Measurements from ENCODE around the gene LRRC26. TPM values are rescaled to one million over a fixed set of nuclear protein-coding genes. Genes with fewer than 3 reads are reported as not detected.

LRRC26 gene
- total and polyA plus RNA-seq, 2 of the 13 experiments (the other 11 are each of a cell fraction or from before 2014, with no cell fraction given), result not detected

DNA sequence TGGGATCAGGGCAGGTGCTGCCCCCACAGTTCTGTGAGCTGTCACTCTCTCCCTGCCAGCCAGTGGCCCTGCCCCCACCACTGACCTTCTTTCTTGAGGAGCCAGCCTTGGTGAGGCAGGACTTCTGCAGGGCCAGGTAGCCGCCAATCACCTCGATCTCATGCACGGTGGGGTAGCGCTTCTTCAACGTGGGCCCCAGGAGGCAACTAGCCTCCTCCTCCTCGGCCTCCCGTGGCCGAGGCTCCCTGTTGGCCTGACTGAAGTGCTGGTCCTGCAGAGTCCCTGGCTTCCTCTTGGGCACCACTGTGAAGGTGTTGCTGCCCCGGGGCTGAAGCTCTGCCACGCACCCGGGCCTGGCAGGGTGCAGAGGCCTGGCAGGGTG is 29.0 kb upstream of the LRRC26 start (continued):
- no peak for TF ChIP-seq TSC22D2 (CRISPR knock-in tag; IDR thresholded peaks at IDR 0.05; ENCODE audit: borderline replicate concordance)
- TF ChIP-seq ZNF781 (CRISPR knock-in tag; IDR thresholded peaks at IDR 0.05; ENCODE audit: borderline replicate concordance, not compliant biosample characterization), result no peak
- TF ChIP-seq ZBTB44 (CRISPR knock-in tag; IDR thresholded peaks at IDR 0.05), result no peak
- no peak for TF ChIP-seq DR1 (CRISPR knock-in tag; IDR thresholded peaks at IDR 0.05)
- peak; percentile 50; the same call in 1 of the 2 replicates for TF ChIP-seq UBTF (CRISPR knock-in tag; IDR thresholded peaks at IDR 0.05)
- TF ChIP-seq HES4 (CRISPR knock-in tag; IDR thresholded peaks at IDR 0.05; ENCODE audit: borderline replicate concordance), result no peak
- TF ChIP-seq ARID4A (CRISPR knock-in tag; IDR thresholded peaks at IDR 0.05; ENCODE audit: borderline replicate concordance), result no peak
- no peak for TF ChIP-seq CBFB (CRISPR knock-in tag; IDR thresholded peaks at IDR 0.05)
- TF ChIP-seq ZNF549 (CRISPR knock-in tag; IDR thresholded peaks at IDR 0.05), result no peak
- TF ChIP-seq ZFP90 (CRISPR knock-in tag; IDR thresholded peaks at IDR 0.05; ENCODE audit: borderline replicate concordance), result 0 out of 2 replicates have a peak, but pooled peaks have one; percentile 38
- no peak for TF ChIP-seq TBP (CRISPR knock-in tag; IDR thresholded peaks at IDR 0.05)
- no peak for TF ChIP-seq ZNF354B (CRISPR knock-in tag; IDR thresholded peaks at IDR 0.05)
- TF ChIP-seq NR2F1 (CRISPR knock-in tag; IDR thresholded peaks at IDR 0.05), result no peak
- TF ChIP-seq GMEB1 (CRISPR knock-in tag; IDR thresholded peaks at IDR 0.05; ENCODE audit: borderline replicate concordance), result no peak
- no peak for TF ChIP-seq ZNF17 (CRISPR knock-in tag; IDR thresholded peaks at IDR 0.05)
- TF ChIP-seq, protein P1, sequence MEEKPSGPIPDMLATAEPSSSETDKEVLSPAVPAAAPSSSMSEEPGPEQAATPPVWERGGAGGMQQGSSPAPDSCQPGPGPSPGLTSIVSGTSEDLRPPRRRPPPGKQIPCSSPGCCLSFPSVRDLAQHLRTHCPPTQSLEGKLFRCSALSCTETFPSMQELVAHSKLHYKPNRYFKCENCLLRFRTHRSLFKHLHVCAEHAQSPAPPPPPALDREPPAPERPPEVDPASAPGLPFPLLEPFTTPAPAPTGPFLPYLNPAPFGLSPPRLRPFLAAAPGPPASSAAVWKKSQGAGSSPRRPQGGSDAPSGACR (CRISPR knock-in tag; IDR thresholded peaks at IDR 0.05), result no peak
- TF ChIP-seq NFE2L2 (IDR thresholded peaks at IDR 0.05; ENCODE audit: low read length), result no peak
- TF ChIP-seq RXRA (CRISPR knock-in tag; IDR thresholded peaks at IDR 0.05), result no peak
- TF ChIP-seq, protein P2, sequence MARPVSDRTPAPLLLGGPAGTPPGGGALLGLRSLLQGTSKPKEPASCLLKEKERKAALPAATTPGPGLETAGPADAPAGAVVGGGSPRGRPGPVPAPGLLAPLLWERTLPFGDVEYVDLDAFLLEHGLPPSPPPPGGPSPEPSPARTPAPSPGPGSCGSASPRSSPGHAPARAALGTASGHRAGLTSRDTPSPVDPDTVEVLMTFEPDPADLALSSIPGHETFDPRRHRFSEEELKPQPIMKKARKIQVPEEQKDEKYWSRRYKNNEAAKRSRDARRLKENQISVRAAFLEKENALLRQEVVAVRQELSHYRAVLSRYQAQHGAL (CRISPR knock-in tag; IDR thresholded peaks at IDR 0.05; ENCODE audit: not compliant biosample characterization), result no peak

Measured in HepG2 (cell line).